Activated CD8-positive, alpha-beta memory T cell treated with anti-CD3 and anti-CD28 coated beads for 48 hours (primary cell): ENCODE measurements around the gene CCNF.

Experiments
- DNase-seq, 3 experiments: peaks; one replicate each; pipeline ENCODE4 v3.0.0-alpha.2; 2020; ENCODE audit warnings: low read depth in 2 of 3, low spot score in 2 of 3

Gene CCNF

GRCh38 chr16:2484898-2485508, 55.8 kb downstream of the CCNF start:
- no peak for DNase-seq

- no peak for DNase-seq
Observed at GRCh38 chr16:2485811-2486507, 56.7 kb downstream of the CCNF start.

DNA sequence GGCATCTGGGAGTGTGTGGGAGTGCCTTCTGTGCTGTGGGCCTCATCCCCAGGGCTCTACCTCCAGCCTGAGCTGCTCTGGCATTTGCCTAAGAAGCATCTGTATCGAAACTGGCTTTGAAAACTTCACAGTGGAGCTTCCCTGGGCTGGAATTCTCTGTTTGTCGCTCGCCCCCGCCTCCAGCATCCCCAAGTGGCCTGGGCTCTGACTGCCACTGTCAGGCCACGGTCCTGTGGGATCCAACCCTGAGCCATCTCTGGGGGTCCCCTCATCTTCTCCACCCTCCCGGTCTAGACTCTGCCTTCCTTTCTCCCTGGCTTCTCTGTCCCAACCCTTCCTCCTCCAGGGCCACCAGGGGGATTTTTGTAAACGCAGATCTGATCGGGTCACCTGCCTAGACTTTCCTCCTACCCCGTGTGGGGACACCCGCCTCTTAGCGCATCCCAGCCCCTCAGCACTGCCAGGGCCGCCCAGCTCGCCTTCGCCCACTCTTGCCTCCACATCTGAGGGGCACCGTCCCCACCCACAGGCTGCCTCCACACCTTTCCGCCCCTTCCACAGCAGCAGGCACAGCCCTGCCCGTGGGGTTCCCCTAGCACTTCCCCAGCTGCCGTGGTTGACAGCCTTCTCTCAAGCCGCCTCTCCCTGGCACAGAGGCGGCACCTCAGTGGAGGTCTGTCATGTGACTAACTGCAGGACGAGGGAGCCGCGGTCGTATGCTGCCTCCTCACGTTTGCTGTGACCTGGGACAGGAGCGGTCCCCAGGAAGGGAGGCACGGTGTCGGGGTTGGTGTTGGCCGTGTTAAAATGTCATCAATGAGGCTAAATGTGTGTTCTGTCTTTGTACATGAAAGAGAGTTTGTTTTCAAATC, 57.6 kb downstream of the CCNF start:
- DNase-seq = peak in 1 of 3 experiments; percentile 47

DNA sequence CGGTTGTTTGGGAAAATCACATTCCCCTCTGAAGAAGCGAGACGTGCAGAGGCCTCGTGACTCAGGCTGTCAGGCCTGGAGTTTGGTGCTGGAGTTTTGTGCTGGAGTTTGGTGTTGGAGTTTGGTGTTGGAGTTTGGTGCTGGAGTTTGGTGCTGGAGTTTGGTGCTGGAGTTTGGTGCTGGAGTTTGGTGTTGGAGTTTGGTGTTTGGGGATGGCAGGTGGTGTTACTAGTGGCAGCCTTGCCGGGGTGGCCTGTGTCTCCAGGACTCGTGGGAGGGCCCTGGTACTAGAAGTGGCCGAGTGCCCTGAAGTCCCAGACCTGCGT, 58.2 kb downstream of the CCNF start:
- no peak for DNase-seq

DNA sequence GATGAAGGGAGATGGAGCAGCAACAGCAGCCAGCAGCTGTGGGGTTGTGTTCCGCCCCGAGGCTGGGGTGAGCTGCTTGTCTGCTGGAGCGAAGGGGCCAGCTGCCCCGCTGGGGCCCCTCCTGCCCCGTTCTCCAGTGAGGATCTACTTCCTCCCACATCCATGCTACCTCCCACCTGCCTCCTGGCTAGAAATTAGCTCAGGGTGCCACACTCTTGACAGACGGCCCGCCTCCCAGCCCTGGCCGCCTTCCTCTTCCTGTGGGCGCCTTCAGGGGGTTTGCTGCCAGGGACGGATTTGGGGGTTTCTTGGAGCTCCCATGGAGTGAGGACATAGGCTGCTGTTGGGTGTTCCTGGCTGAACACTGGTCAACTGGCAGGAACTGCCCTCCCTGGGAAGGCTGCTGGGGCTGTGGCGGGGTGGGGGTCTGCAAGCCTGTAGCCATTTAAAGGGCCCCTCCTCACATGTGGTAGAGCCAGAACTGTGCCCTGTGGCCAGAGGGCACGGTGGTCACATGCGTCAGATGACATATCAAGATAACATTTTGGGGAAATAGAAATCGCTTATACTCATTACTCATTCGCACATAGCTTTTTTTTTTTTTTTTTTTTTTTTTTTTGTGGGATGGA, 58.8 kb downstream of the CCNF start:
- no peak for DNase-seq

- no peak for DNase-seq
Observed at GRCh38 chr16:2489581-2489980, 60.3 kb downstream of the CCNF start.

DNA sequence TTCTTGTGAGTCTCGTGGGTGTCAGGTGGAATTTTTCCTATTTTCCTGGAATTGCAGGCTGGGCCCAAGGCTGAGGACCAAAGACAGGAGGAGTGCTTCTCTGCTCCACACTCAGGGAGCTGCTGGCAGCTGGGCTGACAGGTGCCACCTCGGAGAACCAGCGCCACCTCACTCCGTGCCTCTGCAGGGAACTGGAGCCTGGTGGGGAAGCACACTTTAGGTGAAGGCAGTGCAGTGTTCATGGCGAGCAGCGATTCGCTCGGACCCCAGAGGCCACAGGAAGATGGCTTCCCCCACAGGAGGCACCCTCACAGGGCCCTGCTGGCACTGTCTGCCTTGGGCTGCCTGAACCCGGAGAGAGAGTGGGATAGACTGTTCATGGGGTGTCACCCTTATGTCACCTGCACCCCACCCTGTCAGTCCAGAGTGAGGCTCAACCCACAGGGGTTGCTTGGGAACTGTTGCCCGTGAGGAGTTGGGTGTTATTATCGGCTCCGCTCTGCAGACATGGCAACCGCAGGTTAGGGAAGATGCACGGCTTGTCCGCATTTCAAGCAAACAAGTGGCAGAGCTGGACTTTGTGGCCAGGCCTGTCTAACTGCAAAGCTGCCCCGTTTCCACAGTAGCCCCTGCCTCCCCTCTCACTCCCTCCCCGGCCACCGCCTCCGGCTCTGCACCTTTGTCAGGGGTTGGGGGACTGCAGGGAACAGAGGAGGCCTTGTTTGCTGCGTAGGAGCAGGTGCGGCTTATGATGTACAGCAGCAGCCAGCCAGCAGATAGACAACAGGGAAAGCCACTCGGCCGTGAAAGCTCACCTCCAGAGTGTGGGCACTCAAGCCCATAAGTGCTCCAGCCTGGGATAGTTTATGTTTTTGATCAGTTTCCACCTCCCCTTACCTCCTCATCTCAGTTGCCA, 61.2 kb downstream of the CCNF start:
- DNase-seq = no peak

DNA sequence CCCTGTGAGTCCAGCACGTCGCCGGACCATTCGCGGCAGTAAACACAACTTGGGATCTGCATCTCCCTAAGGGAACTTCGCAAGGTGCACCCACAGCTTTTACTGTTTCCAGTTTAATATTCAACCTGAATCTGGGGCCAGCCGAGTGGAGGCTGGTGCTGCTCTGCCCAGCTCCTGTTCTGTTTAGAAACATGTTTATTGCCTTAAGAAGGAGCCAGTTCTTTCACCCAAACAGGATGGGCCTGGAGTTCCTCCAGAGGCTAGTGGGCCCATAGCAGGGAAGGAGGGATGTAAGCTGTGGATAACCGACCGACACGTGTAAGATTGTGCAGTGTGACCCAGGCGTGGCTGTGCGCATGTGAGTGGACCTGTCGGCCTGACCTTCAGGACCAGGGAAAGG, 63.0 kb downstream of the CCNF start:
- no peak for DNase-seq

DNA sequence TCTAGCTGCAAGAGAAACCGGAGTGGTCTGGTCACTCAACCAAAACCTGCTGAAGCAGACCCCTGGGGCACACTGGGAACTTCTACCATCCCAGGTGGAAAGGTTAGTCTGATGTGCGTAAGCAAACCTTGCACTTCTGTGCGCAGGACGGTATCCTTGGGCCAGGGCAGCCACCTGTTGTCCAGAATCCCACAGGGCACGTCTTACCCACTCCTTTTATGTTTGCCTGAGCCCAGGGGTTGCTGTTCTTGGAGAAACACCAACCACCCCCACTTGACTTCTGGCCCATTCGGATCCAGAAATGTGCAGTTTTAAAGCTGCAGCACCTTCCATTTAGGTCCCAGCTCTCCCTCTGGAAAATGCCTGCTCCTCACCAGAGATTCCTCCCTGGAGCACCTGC, 64.4 kb downstream of the CCNF start:
- no peak for DNase-seq

DNA sequence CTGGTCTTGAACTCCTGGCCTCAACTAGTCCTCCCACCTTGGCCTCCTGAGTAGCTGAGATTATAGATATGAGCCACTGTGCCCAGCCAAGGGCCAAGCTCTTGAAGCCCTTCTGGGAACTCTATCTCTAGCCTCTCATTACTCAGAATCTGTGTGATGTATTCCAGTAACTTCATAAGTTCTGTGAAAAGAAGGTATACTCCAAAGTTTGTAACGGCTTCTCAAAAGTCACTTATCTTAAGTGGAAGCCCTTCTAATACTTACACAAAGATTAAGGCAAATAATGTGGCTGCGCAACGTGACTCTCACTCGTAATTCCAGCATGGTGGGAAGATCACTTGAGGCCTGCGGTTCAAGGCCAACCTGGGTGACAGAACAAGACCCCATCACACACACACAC, 65.4 kb downstream of the CCNF start:
- DNase-seq = no peak

DNA sequence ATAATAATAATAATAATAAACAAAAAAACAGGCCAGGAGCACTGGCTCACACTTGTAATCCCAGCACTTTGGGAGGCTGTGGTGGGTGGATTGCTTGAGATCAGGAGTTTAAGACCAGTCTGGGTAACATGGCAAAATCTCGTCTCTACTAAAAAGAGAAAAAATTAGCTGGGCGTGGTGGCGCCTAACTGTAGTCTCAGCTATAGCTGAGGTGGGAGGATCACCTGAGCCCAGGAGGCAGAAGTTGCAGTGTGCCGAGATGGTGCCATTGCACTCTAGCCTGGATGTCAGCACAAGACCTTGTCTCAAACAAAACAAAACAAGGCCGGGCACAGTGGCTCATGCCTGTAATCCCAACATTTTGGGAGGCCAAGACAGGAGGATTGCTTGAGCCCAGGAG, 65.8 kb downstream of the CCNF start:
- no peak for DNase-seq

DNA sequence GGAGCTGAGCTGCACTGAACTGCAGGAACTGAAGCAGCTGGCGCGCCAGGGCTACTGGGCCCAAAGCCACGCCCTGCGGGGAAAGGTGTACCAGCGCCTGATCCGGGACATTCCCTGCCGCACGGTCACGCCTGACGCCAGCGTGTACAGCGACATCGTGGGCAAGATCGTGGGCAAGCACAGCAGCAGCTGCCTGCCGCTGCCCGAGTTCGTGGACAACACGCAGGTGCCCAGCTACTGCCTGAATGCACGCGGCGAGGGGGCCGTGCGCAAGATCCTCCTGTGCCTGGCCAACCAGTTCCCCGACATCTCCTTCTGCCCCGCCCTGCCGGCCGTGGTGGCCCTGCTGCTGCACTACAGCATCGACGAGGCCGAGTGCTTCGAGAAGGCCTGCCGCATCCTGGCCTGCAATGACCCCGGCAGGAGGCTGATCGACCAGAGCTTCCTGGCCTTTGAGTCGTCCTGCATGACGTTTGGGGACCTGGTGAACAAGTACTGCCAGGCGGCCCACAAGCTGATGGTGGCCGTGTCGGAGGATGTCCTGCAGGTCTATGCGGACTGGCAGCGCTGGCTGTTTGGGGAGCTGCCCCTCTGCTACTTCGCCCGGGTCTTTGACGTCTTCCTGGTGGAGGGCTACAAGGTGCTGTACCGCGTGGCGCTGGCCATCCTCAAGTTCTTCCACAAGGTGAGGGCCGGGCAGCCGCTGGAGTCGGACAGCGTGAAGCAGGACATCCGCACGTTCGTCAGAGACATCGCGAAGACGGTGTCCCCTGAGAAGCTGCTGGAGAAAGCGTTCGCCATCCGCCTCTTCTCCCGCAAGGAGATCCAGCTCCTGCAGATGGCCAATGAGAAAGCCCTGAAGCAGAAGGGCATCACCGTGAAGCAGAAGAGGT, 67.2 kb downstream of the CCNF start:
- no peak for DNase-seq

GRCh38 chr16:2497116-2497630, 67.9 kb downstream of the CCNF start:
- DNase-seq = no peak

GRCh38 chr16:2497695-2498484, 68.6 kb downstream of the CCNF start:
- no peak for DNase-seq

GRCh38 chr16:2498531-2499253, 69.4 kb downstream of the CCNF start:
- DNase-seq = no peak

DNA sequence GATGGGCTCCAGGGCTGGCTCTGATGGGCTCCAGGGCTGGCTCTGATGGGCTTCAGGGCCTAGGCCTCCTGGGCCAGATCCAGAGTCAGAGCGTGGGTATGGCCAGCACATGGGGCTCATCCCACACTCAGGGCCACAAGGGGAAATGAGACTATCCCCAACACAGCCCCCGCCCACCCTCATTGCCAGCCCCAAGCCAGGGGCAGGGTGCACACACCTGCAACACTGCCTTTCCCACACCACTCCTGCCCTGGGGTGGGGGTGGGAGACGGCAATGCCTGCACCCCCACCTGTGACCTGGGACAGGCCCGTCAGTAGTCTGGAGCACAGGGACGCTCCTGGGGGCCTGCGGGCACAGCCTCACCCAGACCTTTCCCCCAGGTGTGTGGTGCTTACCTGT, 70.2 kb downstream of the CCNF start:
- no peak for DNase-seq

- no peak for DNase-seq
Observed at GRCh38 chr16:2499890-2500429, 70.7 kb downstream of the CCNF start.

- no peak for DNase-seq
Observed at GRCh38 chr16:2500430-2500917, 71.2 kb downstream of the CCNF start.
